Neural progenitor cell (in vitro differentiated cells): Measurements from ENCODE around the gene ZRANB3.

Experiments
- CTCF ChIP-seq: fragments of 200-600 bp; sonication (generic); IDR thresholded peaks from 2 replicates; pipeline ENCODE4 v1.5.1; 2017; ENCODE audit warnings: antibody characterized with exemption, mild to moderate bottlenecking
- EZH2 ChIP-seq: fragments of 200-600 bp; sonication (generic); IDR thresholded peaks from 2 replicates; pipeline ENCODE4 v1.6.1; 2017; ENCODE audit warnings: antibody characterized with exemption, mild to moderate bottlenecking, moderate library complexity
- EZH2phosphoT487 ChIP-seq: fragments of 200-600 bp; sonication (generic); IDR thresholded peaks from 2 replicates; pipeline ENCODE4 v1.6.1; 2017; ENCODE audit warnings: antibody characterized with exemption

- no peak for TF ChIP-seq CTCF
- no peak for TF ChIP-seq EZH2phosphoT487
- TF ChIP-seq EZH2: no peak
Observed at GRCh38 chr2:135095591-135095990, 435.4 kb downstream of the ZRANB3 start.
